ENCODE measurements around the gene PRKX.
"Not testable (repeated sequence)": the region's sequence is repeated elsewhere in the genome, so short reads cannot be mapped to it uniquely, and the experiment has no call there.

Gene PRKX

GRCh38 chrX:3713225-3713936 lies at the start of gene PRKX:
PRKX (minus strand) TSS chrX:3713649; CDS start chrX:3713253, 396 bp downstream.
- Histone ChIP-seq H3K4me1 (ENCODE audit: insufficient read depth, low read length) (no peaks in the 10 kb centered on the region), H3K9me3 (ENCODE audit: control insufficient read depth, insufficient read depth, low read length) (no peaks in the 10 kb centered on the region; the same call in 1 of the 2 replicates), H3K9ac (ENCODE audit: low read depth, low read length) (peak within 1 kb of the TSS; percentile 68), H3K36me3 (ENCODE audit: insufficient read depth, low read length) (no peaks in the 10 kb centered on the region; the same call in 1 of the 2 replicates)

GRCh38 chrX:3763111-3763510 lies 49.7 kb upstream of the PRKX start:
- Histone ChIP-seq H3K4me1 (ENCODE audit: insufficient read depth, low read length) (no peaks in the 10 kb centered on the region), H3K9me3 (ENCODE audit: control insufficient read depth, insufficient read depth, low read length) (no peaks in the 10 kb centered on the region), H3K9ac (ENCODE audit: low read depth, low read length) (no peak overlapping the region), H3K36me3 (ENCODE audit: insufficient read depth, low read length) (no peaks in the 10 kb centered on the region)

DNA sequence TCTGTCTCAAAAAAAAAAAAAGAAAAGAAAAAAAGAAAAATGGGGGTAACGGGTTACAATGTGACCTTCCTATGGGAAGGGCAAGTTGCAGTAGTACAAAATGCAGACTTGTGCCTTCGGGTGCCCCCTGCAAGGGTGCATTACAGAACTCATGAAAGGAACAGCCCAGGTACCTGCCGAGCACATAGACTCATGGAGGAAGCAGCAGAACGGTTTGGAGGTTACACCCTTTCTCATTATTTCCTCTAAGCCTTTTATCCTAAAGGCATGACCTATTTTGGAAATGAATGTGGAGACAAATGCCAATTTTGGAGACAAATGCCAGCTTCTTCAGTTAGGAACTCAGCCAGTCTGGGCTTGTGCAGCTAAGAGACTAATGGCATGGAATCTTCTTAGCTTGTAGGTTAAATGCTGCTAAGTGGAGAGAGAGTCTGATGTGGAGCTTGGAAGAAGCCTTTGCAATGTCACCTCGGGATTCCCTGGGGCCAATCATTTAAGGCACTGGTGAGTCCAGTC lies 44.1 kb upstream of the PRKX start:
- H3K9ac ChIP-seq (ENCODE audit: low read depth, low read length), result no peak overlapping the region
- no peaks in the 10 kb centered on the region for H3K4me1 ChIP-seq (ENCODE audit: insufficient read depth, low read length)
- H3K9me3 ChIP-seq (ENCODE audit: control insufficient read depth, insufficient read depth, low read length), result no peaks in the 10 kb centered on the region
- H3K36me3 ChIP-seq (ENCODE audit: insufficient read depth, low read length), result no peaks in the 10 kb centered on the region

- Histone ChIP-seq H3K36me3 (ENCODE audit: insufficient read depth, low read length) (no peaks in the 10 kb centered on the region), H3K9me3 (ENCODE audit: control insufficient read depth, insufficient read depth, low read length) (no peaks in the 10 kb centered on the region), H3K4me1 (ENCODE audit: insufficient read depth, low read length) (no peaks in the 10 kb centered on the region), H3K9ac (ENCODE audit: low read depth, low read length) (no peak overlapping the region)
Measured at GRCh38 chrX:3748052-3748559, 34.7 kb upstream of the PRKX start.

GRCh38 chrX:3743801-3744439 lies 30.5 kb upstream of the PRKX start:
- Histone ChIP-seq H3K4me1 (ENCODE audit: insufficient read depth, low read length) (no peaks in the 10 kb centered on the region), H3K9ac (ENCODE audit: low read depth, low read length) (no peak overlapping the region)

GRCh38 chrX:3740946-3741345 lies 27.5 kb upstream of the PRKX start:
- not testable (repeated sequence) for H3K9ac ChIP-seq (ENCODE audit: low read depth, low read length); H3K9me3 ChIP-seq (ENCODE audit: control insufficient read depth, insufficient read depth, low read length); H3K36me3 ChIP-seq (ENCODE audit: insufficient read depth, low read length); H3K4me1 ChIP-seq (ENCODE audit: insufficient read depth, low read length)

More at GRCh38 chrX:3743801-3744439, 30.5 kb upstream of the PRKX start:
- Histone ChIP-seq H3K36me3 (ENCODE audit: insufficient read depth, low read length) (no peaks in the 10 kb centered on the region), H3K9me3 (ENCODE audit: control insufficient read depth, insufficient read depth, low read length) (0 out of 2 replicates have a peak, but pooled peaks cover 5% of the 10 kb centered on the region)

- H3K9me3 ChIP-seq (ENCODE audit: control insufficient read depth, insufficient read depth, low read length), result 0 out of 2 replicates have a peak, but pooled peaks cover 5% of the 10 kb centered on the region
- no peak overlapping the region for H3K9ac ChIP-seq (ENCODE audit: low read depth, low read length)
- H3K36me3 ChIP-seq (ENCODE audit: insufficient read depth, low read length), result no peaks in the 10 kb centered on the region
- H3K4me1 ChIP-seq (ENCODE audit: insufficient read depth, low read length), result no peaks in the 10 kb centered on the region
Measured at GRCh38 chrX:3738509-3738908, 25.1 kb upstream of the PRKX start.

DNA sequence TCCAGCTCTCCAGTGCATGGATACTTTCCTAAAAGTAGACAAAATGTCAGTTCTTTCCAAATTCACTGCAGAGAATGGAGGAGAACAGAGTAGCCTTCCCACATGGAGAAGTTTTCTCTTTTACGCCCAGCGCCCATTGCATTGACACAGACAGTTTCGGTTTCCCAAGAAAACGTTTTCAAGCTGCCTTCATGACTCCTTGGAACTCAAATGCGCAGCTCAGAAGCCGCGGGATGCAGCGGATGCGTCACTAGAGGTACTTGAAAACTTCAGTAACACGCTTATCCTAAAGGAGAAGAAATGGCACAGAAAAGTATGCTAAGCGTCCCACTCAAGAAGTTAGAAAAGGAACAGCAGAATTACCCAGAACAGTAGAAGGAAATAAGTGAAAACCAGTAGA lies 23.1 kb upstream of the PRKX start:
- H3K4me1 ChIP-seq (ENCODE audit: insufficient read depth, low read length); H3K9me3 ChIP-seq (ENCODE audit: control insufficient read depth, insufficient read depth, low read length); H3K9ac ChIP-seq (ENCODE audit: low read depth, low read length); H3K36me3 ChIP-seq (ENCODE audit: insufficient read depth, low read length): not testable (repeated sequence)

DNA sequence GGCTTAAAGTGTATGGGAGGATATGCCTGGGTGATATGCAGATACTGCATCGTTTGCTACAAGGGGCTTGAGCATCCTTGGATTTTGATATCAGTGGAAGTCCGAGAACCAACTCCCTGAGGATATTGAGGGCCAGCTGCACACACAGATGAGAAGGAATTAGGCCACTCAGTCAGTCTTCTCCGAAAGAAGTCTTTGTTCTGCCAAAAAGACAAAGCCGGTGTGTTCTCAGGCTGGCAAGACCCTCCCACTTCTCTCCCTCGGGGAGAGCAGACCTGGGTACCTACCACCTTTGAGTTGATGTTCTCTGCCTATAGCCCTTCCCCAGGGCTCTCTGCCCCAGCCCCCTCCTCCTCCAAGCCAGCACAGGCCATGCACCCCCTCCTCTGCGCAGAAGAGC lies 22.4 kb upstream of the PRKX start:
- not testable (repeated sequence) for H3K36me3 ChIP-seq (ENCODE audit: insufficient read depth, low read length); H3K9ac ChIP-seq (ENCODE audit: low read depth, low read length); H3K4me1 ChIP-seq (ENCODE audit: insufficient read depth, low read length); H3K9me3 ChIP-seq (ENCODE audit: control insufficient read depth, insufficient read depth, low read length)

GRCh38 chrX:3734456-3734855 lies 21.0 kb upstream of the PRKX start:
- H3K9ac ChIP-seq (ENCODE audit: low read depth, low read length); H3K36me3 ChIP-seq (ENCODE audit: insufficient read depth, low read length); H3K9me3 ChIP-seq (ENCODE audit: control insufficient read depth, insufficient read depth, low read length); H3K4me1 ChIP-seq (ENCODE audit: insufficient read depth, low read length): not testable (repeated sequence)

GRCh38 chrX:3733043-3733430 lies 19.6 kb upstream of the PRKX start:
- no peak overlapping the region for H3K9ac ChIP-seq (ENCODE audit: low read depth, low read length)
- no peaks in the 10 kb centered on the region for H3K9me3 ChIP-seq (ENCODE audit: control insufficient read depth, insufficient read depth, low read length)
- H3K4me1 ChIP-seq (ENCODE audit: insufficient read depth, low read length), result no peaks in the 10 kb centered on the region
- no peaks in the 10 kb centered on the region for H3K36me3 ChIP-seq (ENCODE audit: insufficient read depth, low read length)

DNA sequence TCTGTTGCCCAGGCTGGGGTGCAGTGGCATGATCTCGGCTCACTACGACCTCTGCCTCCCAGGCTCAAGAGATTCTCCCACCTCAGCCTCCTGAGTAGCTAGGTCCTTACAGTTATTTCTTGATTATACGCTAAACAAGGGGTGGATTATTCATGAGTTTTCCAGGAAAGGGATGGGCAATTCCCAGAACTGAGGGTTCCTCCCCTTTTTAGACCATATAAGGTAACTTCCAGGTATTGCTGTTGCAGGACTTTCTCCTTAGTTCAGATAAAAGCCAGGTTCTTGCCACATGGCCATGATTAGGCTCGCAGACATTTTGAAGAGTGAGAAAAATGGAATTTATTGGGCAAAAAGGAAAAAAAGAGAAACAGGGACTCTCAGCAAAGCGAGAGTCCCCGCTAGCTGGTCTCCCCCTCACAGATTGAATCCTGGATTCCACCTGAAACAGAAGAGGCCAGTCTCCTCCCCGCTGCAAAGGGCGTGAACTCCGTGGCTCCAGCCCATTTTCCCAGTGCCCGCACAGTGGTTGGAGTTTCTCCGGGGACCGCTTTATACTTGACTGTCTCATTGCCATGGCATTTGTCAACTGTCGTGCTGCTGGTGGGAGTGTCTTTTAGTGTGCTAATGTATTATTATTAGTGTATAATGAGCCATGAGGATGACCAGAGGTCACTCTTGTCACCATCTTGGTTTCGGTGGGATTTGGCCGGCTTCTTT lies 19.0 kb upstream of the PRKX start:
- not testable (repeated sequence) for H3K9me3 ChIP-seq (ENCODE audit: control insufficient read depth, insufficient read depth, low read length); H3K9ac ChIP-seq (ENCODE audit: low read depth, low read length); H3K36me3 ChIP-seq (ENCODE audit: insufficient read depth, low read length); H3K4me1 ChIP-seq (ENCODE audit: insufficient read depth, low read length)

DNA sequence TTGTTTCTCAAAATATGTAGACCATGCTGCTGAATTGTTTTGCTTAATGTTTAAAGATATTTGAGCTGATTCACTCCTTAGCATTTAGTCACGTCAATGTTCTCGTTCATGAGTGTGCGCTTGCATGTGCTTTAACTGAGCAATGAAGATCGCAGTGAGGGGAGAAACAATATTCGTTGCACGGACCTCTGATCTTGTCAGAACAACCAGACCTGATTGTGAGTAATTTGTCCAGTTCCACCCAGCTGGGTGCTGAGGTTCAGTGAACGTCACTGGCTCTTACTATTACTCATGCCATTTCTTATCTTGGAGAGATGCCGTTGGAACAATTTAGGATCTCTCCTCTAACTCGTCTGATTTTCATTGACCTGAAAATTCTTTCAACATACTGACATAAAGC lies 15.0 kb upstream of the PRKX start:
- Histone ChIP-seq H3K9ac (ENCODE audit: low read depth, low read length) (no peak overlapping the region), H3K9me3 (ENCODE audit: control insufficient read depth, insufficient read depth, low read length) (no peaks in the 10 kb centered on the region), H3K4me1 (ENCODE audit: insufficient read depth, low read length) (no peaks in the 10 kb centered on the region)

GRCh38 chrX:3723460-3723859 lies 10.0 kb upstream of the PRKX start:
- H3K9ac ChIP-seq (ENCODE audit: low read depth, low read length); H3K4me1 ChIP-seq (ENCODE audit: insufficient read depth, low read length); H3K9me3 ChIP-seq (ENCODE audit: control insufficient read depth, insufficient read depth, low read length); H3K36me3 ChIP-seq (ENCODE audit: insufficient read depth, low read length): not testable (repeated sequence)

More for the DNA sequence above, 15.0 kb upstream of the PRKX start:
- no peaks in the 10 kb centered on the region for H3K36me3 ChIP-seq (ENCODE audit: insufficient read depth, low read length)

All from ES-I3 (cell line).